Glomerular endothelial cell (primary cell): ENCODE results near the gene STK17B. TPM values are rescaled to one million over a fixed set of nuclear protein-coding genes. Genes with fewer than 3 reads are reported as not detected.

Source experiments
- DNase-seq: peaks from one replicate; pipeline ENCODE4 v3.0.0-alpha.2; 2011; ENCODE audit warnings: low read depth, low spot score; ENCODE audit errors: extremely low read depth
- total RNA-seq: library from RNA; depleted of rRNA; stranded (reverse); fragments of >200 nt; gene quantifications from 2 replicates; pipeline ENCODE4 v1.2.3, GENCODE V29; 2015

STK17B gene
- total RNA-seq, 1 donor from 2014 or later = 9.2 TPM

- DNase-seq = no peak
Observed at GRCh38 chr2:196160946-196161345, 10.4 kb downstream of the STK17B start.

- DNase-seq = peak; percentile 48
Observed at GRCh38 chr2:196160101-196160500, 11.3 kb downstream of the STK17B start.

- DNase-seq = no peak
Observed at GRCh38 chr2:196159221-196159892, 12.0 kb downstream of the STK17B start.

DNA sequence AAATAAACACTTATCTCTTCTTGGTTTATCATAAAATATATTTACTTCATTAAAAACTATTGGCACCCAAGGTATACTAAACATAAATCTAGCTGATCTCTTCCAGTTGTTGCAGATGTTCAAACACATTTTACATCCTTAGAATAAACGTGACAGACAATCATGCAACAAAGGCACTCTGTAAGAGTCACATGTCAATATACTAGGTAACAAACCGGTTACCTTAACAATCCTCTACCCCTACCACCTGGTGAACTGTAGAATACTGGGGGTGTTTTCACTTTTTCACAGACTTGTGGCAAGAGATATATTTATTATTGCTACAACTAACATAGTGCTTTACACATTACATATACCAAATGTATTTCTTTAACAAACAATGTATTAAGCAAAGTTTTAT is 15.8 kb downstream of the STK17B start:
- no peak for DNase-seq

DNA sequence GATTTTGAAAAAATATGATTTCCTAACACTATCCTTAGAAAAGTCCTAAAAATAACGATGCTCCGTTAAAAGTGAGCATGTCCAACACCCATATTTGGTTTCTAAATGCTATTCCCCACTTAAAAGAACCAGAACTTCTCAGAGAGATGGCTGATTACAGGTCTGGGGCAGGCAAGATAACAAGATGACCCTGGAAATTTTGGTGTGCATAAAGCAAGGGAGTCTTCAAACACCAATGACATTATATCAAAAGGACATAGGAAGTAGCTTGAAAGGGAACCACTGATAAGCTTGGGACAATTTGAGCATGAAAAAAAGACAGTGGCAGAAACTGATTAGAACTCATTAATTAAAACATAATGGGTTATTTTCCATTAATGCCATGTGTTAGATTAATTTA is 17.9 kb downstream of the STK17B start:
- DNase-seq = no peak

- DNase-seq = no peak
Observed at GRCh38 chr2:196149948-196150347, 21.4 kb downstream of the STK17B start.

DNA sequence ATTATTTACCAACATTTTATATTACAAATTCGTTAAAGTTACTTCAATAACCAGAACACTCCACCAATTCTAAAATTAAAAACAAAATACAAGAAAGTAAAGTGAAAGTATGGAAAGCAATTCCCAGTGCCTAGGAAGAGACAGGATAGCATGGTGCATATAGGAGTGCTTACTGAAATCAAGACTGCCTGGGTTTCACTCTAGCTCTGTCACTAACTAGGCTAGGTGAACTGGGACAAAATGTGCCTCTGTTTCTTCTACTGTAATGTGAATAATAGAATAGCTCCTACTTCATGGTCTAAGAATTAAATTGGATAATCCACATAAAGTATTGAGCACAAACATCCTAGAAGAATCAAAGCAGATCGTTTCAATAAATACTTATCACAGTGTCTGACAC is 22.6 kb downstream of the STK17B start:
- DNase-seq = no peak

DNA sequence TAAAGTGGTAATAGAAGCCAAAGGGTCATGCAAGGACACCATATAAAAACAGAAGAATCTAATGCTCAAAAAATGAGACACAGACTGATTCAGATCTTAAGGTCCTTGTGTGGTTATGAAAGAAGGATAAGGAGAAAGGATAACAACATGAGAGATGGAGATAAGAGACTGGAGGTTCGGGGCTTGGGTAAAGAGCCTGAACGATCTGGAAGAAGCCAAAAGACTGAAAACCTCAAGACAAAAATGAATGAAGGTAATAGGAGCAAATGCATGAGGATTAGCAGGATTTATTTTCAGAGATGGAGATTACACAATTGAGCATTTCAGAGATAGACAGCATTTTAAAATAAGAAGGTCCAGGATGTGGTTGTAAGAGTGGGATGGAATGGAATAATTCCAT is 26.1 kb downstream of the STK17B start:
- DNase-seq = no peak

GRCh38 chr2:196144513-196145126 is 26.8 kb downstream of the STK17B start:
- no peak for DNase-seq

DNA sequence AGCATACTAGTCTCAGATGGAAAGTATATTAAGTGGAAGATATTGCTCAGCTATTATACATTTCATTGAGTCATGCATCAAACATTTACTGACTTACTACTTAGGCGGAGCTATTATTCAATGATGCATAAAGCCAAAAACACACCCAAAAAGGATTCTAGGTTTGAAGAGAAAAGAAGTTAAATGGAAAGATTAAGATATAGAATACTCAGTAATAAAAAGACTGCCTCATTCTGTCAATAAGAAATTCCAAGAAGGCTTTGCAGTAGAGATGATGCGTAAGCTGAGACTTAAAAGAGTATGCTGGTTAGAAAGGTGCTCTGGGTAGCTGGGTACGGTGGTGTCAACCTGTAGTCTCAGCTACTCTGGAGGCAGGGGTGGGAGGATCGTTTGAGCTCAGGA is 27.6 kb downstream of the STK17B start:
- no peak for DNase-seq

- DNase-seq = no peak
Observed at GRCh38 chr2:196142825-196143224, 28.6 kb downstream of the STK17B start.

DNA sequence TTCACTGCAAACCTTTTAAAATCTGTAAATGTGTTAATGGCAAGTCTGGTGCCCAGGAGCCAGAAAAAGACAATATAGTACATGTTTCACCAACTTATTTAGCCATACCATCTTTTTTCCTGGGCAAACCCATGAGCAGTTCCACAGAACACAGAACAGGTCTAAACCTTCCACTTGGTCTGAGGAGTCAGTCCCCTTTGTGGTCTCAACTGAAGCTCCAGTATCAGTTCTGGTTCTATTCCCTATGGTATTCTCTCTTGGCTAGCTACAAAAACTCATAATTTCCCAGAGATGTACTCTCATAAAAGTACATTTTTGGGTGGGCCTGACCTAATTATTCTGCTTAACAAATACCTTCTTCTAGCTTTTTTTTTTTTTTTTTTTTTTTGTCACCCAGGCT is 31.2 kb downstream of the STK17B start:
- no peak for DNase-seq

GRCh38 chr2:196137271-196137670 is 34.1 kb downstream of the STK17B start:
- no peak for DNase-seq

DNA sequence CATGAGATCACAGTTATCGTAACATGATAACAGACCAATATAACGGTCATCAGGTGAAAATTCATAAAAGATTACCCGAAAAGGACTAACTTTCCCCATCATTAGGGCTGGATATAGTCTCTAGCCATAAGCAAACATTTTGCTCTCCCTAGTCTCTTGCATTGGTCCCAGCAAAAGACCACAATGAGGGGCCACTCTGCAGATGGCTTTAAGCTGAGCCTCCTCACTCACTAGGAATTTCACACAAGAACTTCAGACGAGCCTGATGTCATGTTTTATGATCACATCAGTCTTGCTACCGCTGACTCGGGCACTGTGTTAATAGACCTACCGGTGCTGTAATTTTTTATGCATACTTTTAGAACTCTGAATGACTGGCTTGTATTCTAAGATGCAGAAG is 35.2 kb downstream of the STK17B start:
- no peak for DNase-seq

DNA sequence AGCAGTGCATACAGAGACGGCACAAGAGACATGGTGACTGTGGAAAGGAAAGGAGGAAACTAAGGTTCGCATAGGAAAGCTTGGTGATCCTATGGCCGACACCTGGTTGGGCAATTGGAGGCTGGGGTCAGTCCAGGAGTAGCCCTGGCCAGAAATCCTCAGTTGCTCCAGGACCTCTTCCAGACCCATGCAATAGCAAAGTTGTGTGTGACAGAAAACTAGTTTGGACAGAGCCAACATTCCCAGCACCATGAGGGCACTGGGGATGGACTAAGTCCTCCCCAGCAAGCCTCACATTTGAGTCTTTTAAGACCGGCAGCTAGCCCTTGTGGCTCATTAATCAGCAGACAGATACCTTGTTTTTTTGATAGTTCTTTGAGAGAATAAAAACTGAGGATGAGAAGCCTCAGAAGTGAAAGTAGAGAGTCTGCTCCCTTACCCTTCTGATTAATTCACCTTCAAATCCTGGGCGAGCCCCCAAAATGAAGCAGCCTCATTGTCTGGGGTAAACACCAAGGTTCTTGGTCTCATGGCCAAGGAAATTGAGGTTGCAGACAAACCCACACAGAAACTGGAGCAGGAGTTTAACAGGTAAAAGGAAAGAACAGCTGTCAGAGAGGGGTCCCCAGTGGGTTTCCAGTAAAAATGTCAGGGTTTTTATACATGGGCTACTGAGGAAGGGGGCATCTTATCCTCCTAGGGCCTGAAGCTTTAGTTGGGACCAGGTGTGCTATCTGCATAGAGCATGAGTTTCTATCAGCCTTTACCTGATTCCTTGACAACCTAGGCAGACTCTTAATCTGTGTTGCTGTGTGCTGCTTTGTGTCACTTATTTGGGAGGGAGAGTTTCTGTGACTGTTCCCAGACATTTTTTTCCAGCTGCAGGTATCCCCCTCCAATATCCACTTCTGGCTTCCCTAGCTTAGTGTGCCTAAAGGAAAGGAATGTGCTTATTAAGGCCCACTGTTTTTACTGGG is 39.1 kb downstream of the STK17B start:
- no peak for DNase-seq

DNA sequence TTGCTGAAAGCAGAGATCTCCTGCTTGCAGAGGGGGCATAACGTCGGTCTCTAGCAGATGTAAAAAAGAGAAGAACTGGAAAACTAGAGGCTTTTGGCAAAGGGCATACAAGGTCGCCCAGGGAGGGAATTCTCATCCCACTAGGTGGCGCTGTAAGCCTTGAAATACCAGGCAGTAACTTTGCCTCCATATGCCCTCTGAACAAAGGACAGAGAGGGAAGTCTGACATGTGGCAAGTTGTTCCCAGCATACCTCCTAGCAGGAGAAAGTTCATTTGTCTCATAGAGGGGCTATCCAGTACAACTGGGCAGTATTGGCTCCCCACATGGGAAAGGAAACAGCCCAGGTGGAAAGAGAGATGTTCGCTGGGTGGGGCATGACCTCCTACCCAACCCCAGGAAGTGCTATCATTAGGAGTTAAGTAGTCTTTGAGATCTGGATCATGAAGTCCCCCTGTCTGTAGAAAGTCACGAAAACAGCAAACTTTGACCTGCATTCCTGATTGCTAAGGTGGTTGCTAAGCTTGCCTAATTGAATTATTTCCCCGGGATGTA is 39.9 kb downstream of the STK17B start:
- no peak for DNase-seq

GRCh38 chr2:196130039-196130825 is 41.1 kb downstream of the STK17B start:
- no peak for DNase-seq

GRCh38 chr2:196128749-196129148 is 42.6 kb downstream of the STK17B start:
- no peak for DNase-seq

DNA sequence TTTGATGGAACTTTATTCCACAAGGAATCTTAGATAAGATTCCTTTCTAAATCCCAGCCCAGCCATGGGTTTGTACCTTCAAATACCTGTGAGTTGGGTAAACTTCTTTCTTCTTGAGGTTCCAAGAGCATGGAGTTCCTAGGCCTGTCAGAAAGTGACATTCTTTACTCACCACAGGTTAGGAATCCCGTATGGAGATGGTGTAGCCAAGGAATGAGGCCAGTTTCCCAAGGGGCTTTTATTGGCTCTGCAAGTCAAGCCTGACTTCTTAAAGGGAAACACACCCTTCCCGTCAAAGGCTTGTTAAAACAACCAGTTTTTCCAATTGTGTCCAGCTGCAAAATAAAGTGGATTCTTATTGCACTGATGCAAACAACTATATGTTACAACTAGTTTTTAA is 45.8 kb downstream of the STK17B start:
- DNase-seq = no peak

DNA sequence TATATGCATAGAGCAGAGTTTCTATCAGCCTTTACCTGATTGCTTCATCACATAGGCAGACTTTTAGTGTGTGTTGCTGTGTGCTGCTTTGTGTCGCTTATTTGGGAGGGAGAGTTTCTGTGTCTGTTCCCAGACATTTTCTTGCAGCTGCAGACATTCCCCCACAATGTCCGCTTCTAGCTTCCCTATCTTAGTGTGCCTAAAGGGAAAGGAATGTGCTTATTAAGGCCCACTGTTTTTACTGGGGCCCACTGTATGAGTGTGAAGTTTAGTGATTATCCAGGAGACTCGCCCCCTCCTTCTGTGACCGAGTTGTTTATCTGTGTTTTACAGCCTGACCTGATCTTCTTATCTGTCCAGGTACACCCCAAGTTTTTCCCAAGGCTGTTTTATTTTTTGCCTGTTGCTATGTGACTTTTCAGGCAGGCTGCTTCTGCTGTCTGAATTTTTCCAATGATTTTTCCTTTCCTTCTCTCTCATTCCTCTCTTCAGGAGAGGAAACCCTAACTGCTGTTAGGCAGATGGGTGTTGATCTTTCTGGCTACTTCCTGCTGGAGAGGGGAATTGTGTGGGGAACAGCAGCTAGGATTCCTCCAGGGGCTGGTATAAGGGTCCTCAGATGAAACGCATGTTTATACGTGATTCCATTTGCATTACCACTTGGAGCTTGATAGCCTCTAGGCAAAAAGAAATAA is 47.6 kb downstream of the STK17B start:
- DNase-seq = no peak
